ENCODE results near the gene PRKCSH.

The PRKCSH gene

GRCh38 chr19:11478167-11479089, 43.0 kb downstream of the PRKCSH start:
- DNase-seq, result no peak
- H3K9me3 Mint-ChIP-seq, result peaks cover 8% of the 10 kb centered on the region

GRCh38 chr19:11479090-11479897, 43.9 kb downstream of the PRKCSH start:
- DNase-seq, result peak; percentile 75
- H3K27me3 Mint-ChIP-seq (ENCODE audit: low read depth, poor library complexity), result peaks cover 74% of the 10 kb centered on the region
- peaks cover 8% of the 10 kb centered on the region for H3K9me3 Mint-ChIP-seq
- no peak overlapping the region for H3K27ac Mint-ChIP-seq
- H3K4me3 Mint-ChIP-seq, result peak overlapping the region; percentile 19
- no peak for TF ChIP-seq CTCF (IDR thresholded peaks at IDR 0.05)
- H3K36me3 Mint-ChIP-seq (ENCODE audit: low read depth), result peaks cover 5% of the 10 kb centered on the region
- H3K4me1 Mint-ChIP-seq, result peaks cover 5% of the 10 kb centered on the region

More at GRCh38 chr19:11478167-11479089, 43.0 kb downstream of the PRKCSH start:
- Mint-ChIP-seq H3K27ac (no peak overlapping the region), H3K36me3 (ENCODE audit: low read depth) (no peaks in the 10 kb centered on the region), H3K4me1 (peaks cover 5% of the 10 kb centered on the region), H3K4me3 (peak overlapping the region; percentile 19), H3K27me3 (ENCODE audit: low read depth, poor library complexity) (peaks cover 78% of the 10 kb centered on the region)
- no peak for TF ChIP-seq CTCF (IDR thresholded peaks at IDR 0.05)

GRCh38 chr19:11479898-11480714, 44.7 kb downstream of the PRKCSH start:
- no peak for DNase-seq
- H3K27ac Mint-ChIP-seq, result no peak overlapping the region
- TF ChIP-seq CTCF (IDR thresholded peaks at IDR 0.05), result no peak
- peaks cover 70% of the 10 kb centered on the region for H3K27me3 Mint-ChIP-seq (ENCODE audit: low read depth, poor library complexity)
- H3K36me3 Mint-ChIP-seq (ENCODE audit: low read depth), result peaks cover 9% of the 10 kb centered on the region
- H3K9me3 Mint-ChIP-seq, result peaks cover 8% of the 10 kb centered on the region
- no peak overlapping the region for H3K4me3 Mint-ChIP-seq
- peaks cover 5% of the 10 kb centered on the region for H3K4me1 Mint-ChIP-seq

GRCh38 chr19:11480715-11481533, 45.5 kb downstream of the PRKCSH start, which contains the start of gene ELAVL3:
ELAVL3 (minus strand) TSS chr19:11481046; CDS start chr19:11480608, 438 bp downstream.
- peaks cover 8% of the 10 kb centered on the region for H3K9me3 Mint-ChIP-seq
- no peak within 1 kb of the TSS for H3K27ac Mint-ChIP-seq
- peaks cover 15% of the 10 kb centered on the region for H3K36me3 Mint-ChIP-seq (ENCODE audit: low read depth)
- no peak for TF ChIP-seq CTCF (IDR thresholded peaks at IDR 0.05)
- peaks cover 5% of the 10 kb centered on the region for H3K4me1 Mint-ChIP-seq
- DNase-seq, result peak; percentile 59
- H3K4me3 Mint-ChIP-seq, result peak within 1 kb of the TSS; percentile 45
- H3K27me3 Mint-ChIP-seq (ENCODE audit: low read depth, poor library complexity), result peaks cover 63% of the 10 kb centered on the region
